ENCODE results near the gene TRDMT1.

- no peak for TF ChIP-seq EZH2phosphoT487 (IDR thresholded peaks at IDR 0.05; ENCODE audit: low read depth, severe bottlenecking, unreplicated experiment)
- no peak for TF ChIP-seq CTCF (IDR thresholded peaks at IDR 0.05; ENCODE audit: poor library complexity)
Observed at GRCh38 chr10:17219024-17219423, 17.6 kb upstream of the TRDMT1 start.
